ENCODE measurements around the gene BPIFB6.

DNA sequence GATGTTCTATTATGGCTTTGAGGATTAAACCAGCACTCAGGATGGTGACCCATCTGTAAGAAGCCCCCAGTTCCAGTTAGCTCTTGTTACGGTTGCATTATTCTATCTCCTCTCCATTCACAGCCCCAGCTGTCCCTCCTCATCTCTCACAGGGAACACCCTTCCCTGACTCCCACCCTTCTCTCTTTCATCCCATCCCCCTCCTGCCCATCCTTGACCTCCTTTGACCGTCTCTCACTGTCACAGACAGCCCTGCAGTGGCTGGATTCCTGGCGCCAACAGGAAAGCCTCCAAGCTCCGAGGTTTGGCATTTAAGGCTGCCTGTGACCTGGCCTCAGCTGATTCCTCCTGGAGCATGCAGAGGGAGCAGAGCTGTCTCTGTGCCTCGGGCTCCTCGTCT is 43.8 kb downstream of the BPIFB6 start:
- no peak for TF ChIP-seq CTCF (IDR thresholded peaks at IDR 0.05)
- no peak for TF ChIP-seq POLR2A (IDR thresholded peaks at IDR 0.05)

Measured in esophagus squamous epithelium (tissue), 4 donors.